Urinary bladder (tissue), 4 donors: ENCODE measurements around the gene IP6K1. TPM values are rescaled to one million over a fixed set of nuclear protein-coding genes. Genes with fewer than 3 reads are reported as not detected.
"Not testable (repeated sequence)": the region's sequence is repeated elsewhere in the genome, so short reads cannot be mapped to it uniquely, and the experiment has no call there.

Experiments
- DNase-seq: peaks from one replicate; pipeline ENCODE4 v3.0.0-alpha.2; 2015; ENCODE audit errors: extremely low spot score
- H3K27ac ChIP-seq: one replicate; pipeline ENCODE4 v1.5.1; 2013; ENCODE audit warnings: low read depth, mild to moderate bottlenecking, moderate library complexity
- H3K36me3 ChIP-seq: one replicate; pipeline ENCODE4 v1.6.1; 2013; ENCODE audit warnings: mild to moderate bottlenecking, moderate library complexity; ENCODE audit not compliant: insufficient read depth
- H3K4me1 ChIP-seq: one replicate; pipeline ENCODE4 v1.6.1; 2013; ENCODE audit warnings: mild to moderate bottlenecking, moderate library complexity; ENCODE audit not compliant: insufficient read depth
- H3K4me3 ChIP-seq: one replicate; pipeline ENCODE4 v1.5.1; 2013; ENCODE audit warnings: low read depth, low read length
- WGBS: extraction: QIAGEN DNeasy Blood & Tissue Kit; methylation state at CpG from one replicate; pipeline ENCODE4 v1.1.7; 2013; 5-methylcytosine and 5-hydroxymethylcytosine counted together
- polyA plus RNA-seq: library from polyadenylated mRNA; stranded (reverse); fragments of 200-250 nt; gene quantifications from one replicate; pipeline ENCODE4 v1.2.3, GENCODE V29; 2013
- small RNA-seq: library from RNA; depleted of rRNA; stranded (forward); fragments of <200 nt; gene quantifications from one replicate; pipeline ENCODE3, GENCODE V24; 2014
- total RNA-seq: library from RNA; depleted of rRNA; stranded (reverse); fragments of >200 nt; gene quantifications from one replicate; pipeline ENCODE4 v1.2.3, GENCODE V29; 2014
- donor health status: healthy with polysubstance abuse.
- donor health status: healthy.

IP6K1 gene
- total and polyA plus RNA-seq, 2 donors, result 31.0 to 31.6 TPM

- H3K4me3 ChIP-seq, H3K4me1 ChIP-seq, H3K36me3 ChIP-seq, H3K27ac ChIP-seq, DNase-seq: not testable (repeated sequence)
- 12% methylated on average over 33 of the region's 36 CpGs for WGBS
Observed at GRCh38 chr3:49685846-49686245, 100.5 kb downstream of the IP6K1 start.

DNA sequence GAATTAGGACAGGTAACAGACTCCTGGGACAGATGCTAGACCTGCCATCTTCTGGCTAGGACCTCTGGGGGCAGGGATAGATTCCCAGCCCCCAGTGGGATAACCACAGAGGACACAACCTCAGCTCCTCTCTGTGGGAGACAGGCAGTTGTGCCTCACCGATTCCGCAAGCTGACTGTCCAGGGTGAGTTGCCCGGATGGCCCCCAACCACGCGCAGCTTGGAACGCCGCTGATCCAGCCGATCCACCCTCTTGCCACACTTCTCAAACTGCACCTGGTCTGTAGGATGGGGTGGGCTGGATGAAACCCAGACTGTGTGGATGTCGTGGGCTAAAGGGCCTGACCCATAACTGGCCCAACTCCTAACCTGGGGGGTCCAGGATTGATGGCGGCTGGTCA lies 101.2 kb downstream of the IP6K1 start:
- not testable (repeated sequence) for DNase-seq, H3K4me3 ChIP-seq, H3K27ac ChIP-seq, H3K36me3 ChIP-seq, H3K4me1 ChIP-seq
- WGBS, result 93% methylated on average over 10 of the region's 10 CpGs

DNA sequence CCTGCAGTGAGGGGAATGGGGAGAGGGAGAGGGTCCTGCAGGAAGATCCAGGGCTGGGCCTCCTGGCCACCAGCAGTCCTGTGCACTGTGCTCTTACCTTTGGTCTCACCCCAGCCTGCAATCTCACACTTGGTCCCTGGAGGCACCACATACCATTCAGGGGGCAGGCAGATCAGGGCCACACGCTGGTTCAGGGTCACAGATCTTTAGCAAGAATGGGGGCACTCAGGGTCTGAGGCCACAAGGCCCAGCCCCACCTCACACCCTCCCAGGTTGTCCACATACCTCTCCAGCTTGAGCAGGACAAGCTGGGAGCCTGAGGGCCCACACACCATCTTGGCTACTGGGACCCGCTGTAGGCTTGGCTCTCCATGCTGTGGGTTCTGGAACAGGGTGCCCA lies 101.9 kb downstream of the IP6K1 start:
- WGBS, result 87% methylated on average over 2 of the region's 2 CpGs

DNA sequence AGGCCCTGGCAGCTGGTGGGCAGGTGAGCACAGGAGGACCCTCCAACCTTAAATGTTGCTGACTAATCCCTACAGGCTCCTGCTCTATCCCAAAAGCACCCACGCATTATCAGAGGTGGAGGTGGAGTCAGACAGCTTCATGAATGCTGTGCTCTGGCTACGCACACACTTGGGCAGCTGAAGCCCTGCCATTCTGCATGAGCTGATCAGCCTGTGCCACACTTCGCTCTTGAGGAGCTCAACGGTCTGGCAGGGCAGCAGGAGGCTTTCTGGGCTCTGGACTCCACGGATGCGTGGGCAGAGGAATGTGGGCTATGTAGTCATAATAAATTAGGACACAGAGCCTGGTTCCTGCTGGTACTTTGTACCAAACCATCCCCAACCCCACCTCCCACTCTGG lies 103.2 kb downstream of the IP6K1 start:
- Histone ChIP-seq H3K4me3 (no peak overlapping the region), H3K36me3 (peaks cover 4% of the 10 kb centered on the region), H3K27ac (no peak overlapping the region), H3K4me1 (no peaks in the 10 kb centered on the region)
- DNase-seq, result no peak
- WGBS, result 87% methylated on average over 6 of the region's 6 CpGs

More for the DNA sequence above, 101.9 kb downstream of the IP6K1 start:
- H3K4me3 ChIP-seq, H3K4me1 ChIP-seq, H3K27ac ChIP-seq, H3K36me3 ChIP-seq, DNase-seq: not testable (repeated sequence)

DNA sequence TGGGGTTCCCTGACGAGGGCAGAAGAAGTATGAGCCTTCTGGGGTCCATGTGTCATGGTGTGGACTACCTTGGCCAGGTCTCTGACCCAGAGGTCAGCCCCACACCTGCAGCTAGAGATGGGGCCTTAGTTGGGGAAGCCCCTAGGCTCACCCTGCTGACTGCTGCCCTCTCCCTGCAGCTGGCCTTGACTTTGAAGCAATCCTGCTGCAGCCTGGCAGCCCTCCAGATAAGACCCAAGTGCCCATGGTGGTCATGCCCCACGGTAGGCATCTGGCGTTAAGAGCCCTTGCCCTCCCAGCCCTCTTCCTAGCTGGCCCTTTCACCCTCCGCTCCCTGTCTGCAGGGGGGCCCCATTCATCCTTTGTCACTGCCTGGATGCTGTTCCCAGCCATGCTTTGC lies 104.8 kb downstream of the IP6K1 start:
- Histone ChIP-seq H3K4me1 (no peaks in the 10 kb centered on the region), H3K36me3 (peaks cover 4% of the 10 kb centered on the region), H3K4me3 (no peak overlapping the region), H3K27ac (no peak overlapping the region)
- no peak for DNase-seq
- 84% methylated on average over 4 of the region's 4 CpGs for WGBS

DNA sequence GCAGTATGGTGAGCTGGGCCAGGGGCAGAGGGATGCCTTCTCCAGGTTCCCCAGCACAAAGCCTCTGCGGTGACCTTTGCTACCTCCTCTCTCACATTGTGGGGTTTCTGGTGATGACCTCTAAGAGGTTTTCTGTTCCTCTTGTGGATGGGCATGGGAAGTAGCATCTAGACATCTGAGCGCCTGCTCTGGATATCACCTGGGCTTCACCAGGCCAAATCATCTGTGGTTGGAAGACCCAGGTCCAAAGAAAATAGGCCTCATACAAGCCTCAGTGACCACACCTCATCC lies 105.2 kb downstream of the IP6K1 start:
- Histone ChIP-seq H3K27ac (no peak overlapping the region), H3K4me1 (no peaks in the 10 kb centered on the region), H3K4me3 (no peak overlapping the region), H3K36me3 (peaks cover 4% of the 10 kb centered on the region)
- no peak for DNase-seq
- WGBS, result 96% methylated on average over 2 of the region's 2 CpGs

GRCh38 chr3:49680493-49681231 lies 105.7 kb downstream of the IP6K1 start:
- Histone ChIP-seq H3K4me1 (no peaks in the 10 kb centered on the region), H3K27ac (no peak overlapping the region), H3K36me3 (peaks cover 4% of the 10 kb centered on the region), H3K4me3 (no peak overlapping the region)
- 82% methylated on average over 7 of the region's 7 CpGs for WGBS
- no peak for DNase-seq

DNA sequence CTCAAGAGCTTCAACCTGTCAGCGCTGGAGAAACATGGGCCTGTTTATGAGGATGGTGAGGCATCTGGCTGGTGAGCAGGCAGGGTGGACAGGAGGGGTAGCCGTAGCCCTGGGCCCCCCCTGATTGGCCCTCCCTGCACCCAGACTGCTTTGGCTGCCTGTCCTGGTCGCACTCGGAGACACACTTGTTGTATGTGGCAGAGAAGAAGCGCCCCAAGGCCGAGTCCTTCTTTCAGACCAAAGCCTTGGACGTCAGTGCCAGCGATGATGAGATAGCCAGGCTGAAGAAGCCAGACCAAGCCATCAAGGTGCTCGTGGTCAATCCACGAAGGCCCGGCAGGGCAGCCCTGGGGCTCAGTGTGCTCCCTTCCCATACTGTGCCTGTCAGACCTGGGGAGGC lies 110.4 kb downstream of the IP6K1 start:
- peaks cover 2% of the 10 kb centered on the region for H3K36me3 ChIP-seq
- no peak overlapping the region for H3K4me3 ChIP-seq
- H3K4me1 ChIP-seq, result no peaks in the 10 kb centered on the region
- WGBS, result 93% methylated on average over 11 of the region's 11 CpGs
- no peak for DNase-seq
- no peak overlapping the region for H3K27ac ChIP-seq

- Histone ChIP-seq H3K4me1 (no peaks in the 10 kb centered on the region), H3K4me3 (peak overlapping the region; percentile 84), H3K27ac (no peak overlapping the region), H3K36me3 (peaks cover 2% of the 10 kb centered on the region)
- WGBS, result 7% methylated on average over 34 of the region's 34 CpGs
- DNase-seq, result no peak
Observed at GRCh38 chr3:49674497-49674983, 111.8 kb downstream of the IP6K1 start.

Small RNA genes within 50 kb of the gene (small RNA-seq; reads per million reads assigned to genes)
- gene AMIGO3, result not detected
- gene COX6CP14, result not detected

Other genes starting within 250 kb of the IP6K1 start
- gene BSN, start 232.1 kb downstream of the IP6K1 start, total RNA-seq, result 0.48 TPM
- gene BSN, start 232.1 kb downstream of the IP6K1 start, polyA plus RNA-seq, result 0.39 TPM
- 51.4 TPM for gene APEH, start 112.2 kb downstream of the IP6K1 start, total RNA-seq
- 73.4 TPM for gene APEH, start 112.2 kb downstream of the IP6K1 start, polyA plus RNA-seq
- gene MST1, start 97.1 kb downstream of the IP6K1 start, total RNA-seq, result 5.5 TPM
- gene MST1, start 97.1 kb downstream of the IP6K1 start, polyA plus RNA-seq, result 11.2 TPM
- 15.9 TPM for gene RNF123, start 97.0 kb downstream of the IP6K1 start, total RNA-seq
- gene RNF123, start 97.0 kb downstream of the IP6K1 start, polyA plus RNA-seq, result 29.3 TPM
- not detected for gene AMIGO3, start 66.9 kb downstream of the IP6K1 start, total RNA-seq
- gene AMIGO3, start 66.9 kb downstream of the IP6K1 start, polyA plus RNA-seq, result 1.1 TPM
- gene GMPPB, start 62.6 kb downstream of the IP6K1 start, total RNA-seq, result 11.3 TPM
- 17.9 TPM for gene GMPPB, start 62.6 kb downstream of the IP6K1 start, polyA plus RNA-seq
- gene CDHR4, start 13.3 kb upstream of the IP6K1 start, total RNA-seq, result not detected
- 0.10 TPM for gene CDHR4, start 13.3 kb upstream of the IP6K1 start, polyA plus RNA-seq
- 10.3 TPM for gene INKA1, start 16.7 kb upstream of the IP6K1 start, total RNA-seq
- 6.5 TPM for gene INKA1, start 16.7 kb upstream of the IP6K1 start, polyA plus RNA-seq
- gene UBA7, start 27.4 kb upstream of the IP6K1 start, total RNA-seq, result 39.6 TPM
- 37.7 TPM for gene UBA7, start 27.4 kb upstream of the IP6K1 start, polyA plus RNA-seq
- 6.8 TPM for gene TRAIP, start 70.0 kb upstream of the IP6K1 start, total RNA-seq
- 2.6 TPM for gene TRAIP, start 70.0 kb upstream of the IP6K1 start, polyA plus RNA-seq
- 0.37 TPM for gene CAMKV, start 83.4 kb upstream of the IP6K1 start, total RNA-seq
- gene CAMKV, start 83.4 kb upstream of the IP6K1 start, polyA plus RNA-seq, result not detected
- 1.7 TPM for gene MST1R, start 117.3 kb upstream of the IP6K1 start, total RNA-seq
- gene MST1R, start 117.3 kb upstream of the IP6K1 start, polyA plus RNA-seq, result 6.8 TPM
- gene MON1A, start 143.3 kb upstream of the IP6K1 start, total RNA-seq, result 5.1 TPM
- gene MON1A, start 143.3 kb upstream of the IP6K1 start, polyA plus RNA-seq, result 13.1 TPM
- 117 TPM for gene RBM6, start 153.6 kb upstream of the IP6K1 start, total RNA-seq
- 66.0 TPM for gene RBM6, start 153.6 kb upstream of the IP6K1 start, polyA plus RNA-seq